Cerebellar nuclear complex (tissue), 1 donor: ENCODE measurements around the gene RABGEF1.
"Not testable (repeated sequence)": the region's sequence is repeated elsewhere in the genome, so short reads cannot be mapped to it uniquely, and the experiment has no call there.

Source experiments
- DNase-seq, 2 experiments: peaks; one replicate each; lab custom pipeline; 2025; lab: John Stamatoyannopoulos, UW

Gene RABGEF1

GRCh38 chr7:66765322-66766025, 24.9 kb downstream of the RABGEF1 start:
- not testable (repeated sequence) for DNase-seq

- no peak for DNase-seq
Observed at GRCh38 chr7:66766041-66766440, 25.5 kb downstream of the RABGEF1 start.

GRCh38 chr7:66767486-66767885, 27.0 kb downstream of the RABGEF1 start:
- not testable (repeated sequence) for DNase-seq

GRCh38 chr7:66768865-66769832, 28.6 kb downstream of the RABGEF1 start:
- no peak for DNase-seq

- DNase-seq, result no peak
Observed at GRCh38 chr7:66769833-66770512, 29.4 kb downstream of the RABGEF1 start.

- DNase-seq, result peak in 1 of 2 experiments; percentile 4
Observed at GRCh38 chr7:66771795-66772194, 31.3 kb downstream of the RABGEF1 start.

- DNase-seq, result not testable (repeated sequence)
Observed at GRCh38 chr7:66773744-66774143, 33.2 kb downstream of the RABGEF1 start.

GRCh38 chr7:66776383-66776782, 35.9 kb downstream of the RABGEF1 start:
- DNase-seq, result not testable (repeated sequence)

GRCh38 chr7:66776800-66777442, 36.4 kb downstream of the RABGEF1 start:
- no peak for DNase-seq

GRCh38 chr7:66778201-66778600, 37.7 kb downstream of the RABGEF1 start:
- DNase-seq, result no peak

GRCh38 chr7:66779669-66780409, 39.3 kb downstream of the RABGEF1 start:
- no peak for DNase-seq

GRCh38 chr7:66781408-66782090, 41.0 kb downstream of the RABGEF1 start:
- DNase-seq, result no peak

GRCh38 chr7:66782875-66783274, 42.3 kb downstream of the RABGEF1 start:
- not testable (repeated sequence) for DNase-seq

- DNase-seq, result not testable (repeated sequence)
Observed at GRCh38 chr7:66783887-66784595, 43.5 kb downstream of the RABGEF1 start.

- no peak for DNase-seq
Observed at GRCh38 chr7:66790196-66790595, 49.7 kb downstream of the RABGEF1 start.

GRCh38 chr7:66790725-66791124, 50.2 kb downstream of the RABGEF1 start:
- no peak for DNase-seq

GRCh38 chr7:66800591-66800990, 60.1 kb downstream of the RABGEF1 start:
- DNase-seq, result no peak

GRCh38 chr7:66804001-66804400, 63.5 kb downstream of the RABGEF1 start:
- no peak for DNase-seq

GRCh38 chr7:66807736-66808135, 67.2 kb downstream of the RABGEF1 start:
- DNase-seq, result no peak

GRCh38 chr7:66810716-66811115, 70.2 kb downstream of the RABGEF1 start:
- no peak for DNase-seq
